Loucy (cell line): ENCODE data around the gene HOXB3.

Experiments used
- EZH2phosphoT487 ChIP-seq: fragments of 200-600 bp; IDR thresholded peaks from 2 replicates; pipeline ENCODE4 v1.6.1; 2018; ENCODE audit warnings: antibody characterized with exemption, mild to moderate bottlenecking, moderate library complexity, borderline replicate concordance
- TF ChIP-seq, protein P1 (sequence below): fragments of 200-600 bp; sonication (generic); conservative IDR thresholded peaks from 2 replicates; pipeline ENCODE4 v1.5.1; 2014; ENCODE audit warnings: mild to moderate bottlenecking, antibody characterized with exemption, low read length

DNA sequence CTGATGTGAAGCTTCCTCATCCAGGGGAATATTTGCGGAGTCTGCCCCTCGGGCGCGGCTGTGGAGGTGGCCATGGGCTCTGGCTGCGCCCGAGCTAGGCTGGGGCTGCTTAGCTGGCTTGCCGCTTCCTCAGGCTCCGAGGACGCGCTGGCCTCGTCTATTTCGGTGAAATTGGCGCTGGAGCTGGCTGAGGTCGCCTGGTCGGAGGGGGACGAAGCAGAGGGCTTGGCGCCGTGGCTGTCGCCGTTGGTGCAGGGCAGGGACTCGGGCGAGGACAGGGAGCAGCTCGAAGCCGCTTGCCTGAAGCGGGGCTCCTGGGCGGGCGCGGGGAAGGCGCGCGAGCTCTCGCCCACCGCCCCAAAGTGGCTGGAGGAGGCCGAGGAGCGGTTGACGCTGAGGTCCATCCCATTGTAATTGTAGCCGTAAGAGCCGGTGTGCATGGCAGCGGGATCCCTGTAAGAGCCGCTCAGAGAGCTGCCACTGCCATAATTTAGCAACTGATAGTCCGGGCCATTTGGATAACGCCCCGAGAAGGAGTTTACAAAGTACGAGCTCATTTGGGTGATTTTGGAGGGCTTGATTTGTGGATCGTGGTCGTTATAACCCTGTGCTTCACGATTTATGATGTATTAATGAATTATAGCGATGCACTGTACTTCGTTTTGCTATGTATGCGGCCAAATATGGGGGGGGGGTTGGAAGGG is 3.2 kb upstream of the HOXB3 start, which contains the start of gene HOXB5:
- TF ChIP-seq, protein P1, sequence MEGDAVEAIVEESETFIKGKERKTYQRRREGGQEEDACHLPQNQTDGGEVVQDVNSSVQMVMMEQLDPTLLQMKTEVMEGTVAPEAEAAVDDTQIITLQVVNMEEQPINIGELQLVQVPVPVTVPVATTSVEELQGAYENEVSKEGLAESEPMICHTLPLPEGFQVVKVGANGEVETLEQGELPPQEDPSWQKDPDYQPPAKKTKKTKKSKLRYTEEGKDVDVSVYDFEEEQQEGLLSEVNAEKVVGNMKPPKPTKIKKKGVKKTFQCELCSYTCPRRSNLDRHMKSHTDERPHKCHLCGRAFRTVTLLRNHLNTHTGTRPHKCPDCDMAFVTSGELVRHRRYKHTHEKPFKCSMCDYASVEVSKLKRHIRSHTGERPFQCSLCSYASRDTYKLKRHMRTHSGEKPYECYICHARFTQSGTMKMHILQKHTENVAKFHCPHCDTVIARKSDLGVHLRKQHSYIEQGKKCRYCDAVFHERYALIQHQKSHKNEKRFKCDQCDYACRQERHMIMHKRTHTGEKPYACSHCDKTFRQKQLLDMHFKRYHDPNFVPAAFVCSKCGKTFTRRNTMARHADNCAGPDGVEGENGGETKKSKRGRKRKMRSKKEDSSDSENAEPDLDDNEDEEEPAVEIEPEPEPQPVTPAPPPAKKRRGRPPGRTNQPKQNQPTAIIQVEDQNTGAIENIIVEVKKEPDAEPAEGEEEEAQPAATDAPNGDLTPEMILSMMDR = no peak
- TF ChIP-seq EZH2phosphoT487 = no peak
